HepG2 (cell line): ENCODE data around the gene ACTR6. TPM values are rescaled to one million over a fixed set of nuclear protein-coding genes. Genes with fewer than 3 reads are reported as not detected.
A peak's percentile ranks its signal among the peaks of the same experiment; 100 is the strongest.

Experiments used
- ATAD3A ChIP-seq: sonication (generic); formaldehyde crosslinking; IDR thresholded peaks from 2 replicates; pipeline ENCODE4 v1.4.0; 2020; ENCODE audit warnings: missing genetic modification reagents
- HNF4A ChIP-seq: sonication (generic); formaldehyde crosslinking; IDR thresholded peaks from 2 replicates; pipeline ENCODE4 v1.4.0; 2020; ENCODE audit warnings: missing genetic modification reagents
- KLF6 ChIP-seq: IDR thresholded peaks from 2 replicates; pipeline ENCODE4 v1.8.0; 2016; ENCODE audit warnings: missing biosample characterization, missing genetic modification reagents
- NFKBIZ ChIP-seq: IDR thresholded peaks from 2 replicates; pipeline ENCODE4 v1.6.1; 2018; ENCODE audit warnings: missing genetic modification reagents, missing compliant biosample characterization
- PITX1 ChIP-seq: sonication (generic); formaldehyde crosslinking; IDR thresholded peaks from 2 replicates; pipeline ENCODE4 v1.5.1; 2020; ENCODE audit warnings: mild to moderate bottlenecking, missing genetic modification reagents
- POLR2AphosphoS5 ChIP-seq: IDR thresholded peaks from 2 replicates; pipeline ENCODE4 v1.6.1; 2012; ENCODE audit warnings: low read depth, low read length
- RFXANK ChIP-seq: IDR thresholded peaks from 2 replicates; pipeline ENCODE4 v1.6.1; 2016
- SP1 ChIP-seq, 2 experiments: fragments of 450-650 bp in 1 of 2; sonication (generic) in 1 of 2; formaldehyde crosslinking in 1 of 2; IDR thresholded peaks; 2 replicates each; pipeline versions ENCODE4 v1.4.0 to v1.6.1; 2016 to 2020; ENCODE audit warnings: missing genetic modification reagents in 1 of 2
- ZFP41 ChIP-seq: sonication (generic); formaldehyde crosslinking; IDR thresholded peaks from 2 replicates; pipeline ENCODE4 v1.4.0; 2020; ENCODE audit warnings: mild to moderate bottlenecking, missing genetic modification reagents, borderline replicate concordance
- ZMYM3 ChIP-seq: sonication (generic); formaldehyde crosslinking; IDR thresholded peaks from 2 replicates; pipeline ENCODE4 v1.5.1; 2020; ENCODE audit warnings: mild to moderate bottlenecking, missing genetic modification reagents
- ZNF224 ChIP-seq: sonication (generic); formaldehyde crosslinking; IDR thresholded peaks from 2 replicates; pipeline ENCODE4 v1.5.0; 2020; ENCODE audit warnings: mild to moderate bottlenecking, missing genetic modification reagents
- ZNF441 ChIP-seq: sonication (generic); formaldehyde crosslinking; IDR thresholded peaks from 2 replicates; pipeline ENCODE4 v1.7.0; 2021; ENCODE audit warnings: missing genetic modification reagents, borderline replicate concordance
- ZNF768 ChIP-seq: sonication (generic); formaldehyde crosslinking; IDR thresholded peaks from 2 replicates; pipeline ENCODE4 v1.4.0; 2020; ENCODE audit warnings: missing genetic modification reagents
- polyA plus RNA-seq, 8 experiments: library from polyadenylated mRNA; depleted of rRNA in 3 of 8; stranded (reverse) in 7 of 8; unstranded in 1 of 8; fragments of >200 nt; fragmentation: Illumina TruSeq in 4 of 8; extraction: Trizol in 4 of 8; gene quantifications; 2 replicates each; pipeline versions ENCODE4 v1.2.1 to v1.2.3, GENCODE V29; 2011 to 2016; ENCODE audit warnings: low read depth in 4 of 8, missing spikeins in 1 of 8, mixed read lengths in 1 of 8; ENCODE audit not compliant: insufficient read depth in 1 of 8
- total RNA-seq, 5 experiments: library from RNA; depleted of rRNA; stranded (reverse); fragments of >200 nt; fragmentation: Illumina TruSeq; extraction: Trizol; gene quantifications; 2 replicates each; pipeline ENCODE4 v1.2.3, GENCODE V29; 2016; ENCODE audit warnings: low read depth in 1 of 5
- TF ChIP-seq, protein P1 (sequence below): sonication (generic); formaldehyde crosslinking; conservative IDR thresholded peaks from 2 replicates; pipeline ENCODE4 v1.8.0; 2022; ENCODE audit warnings: missing genetic modification reagents
- TF ChIP-seq, protein P2 (sequence below): fragments of 450-650 bp; IDR thresholded peaks from 2 replicates; pipeline ENCODE4 v1.6.1; 2017; ENCODE audit warnings: mild to moderate bottlenecking
- TF ChIP-seq, protein P3 (sequence below): IDR thresholded peaks from 2 replicates; pipeline ENCODE4 v1.6.1; 2018; ENCODE audit warnings: missing genetic modification reagents
- TF ChIP-seq, protein P4 (sequence below): sonication (generic); formaldehyde crosslinking; IDR thresholded peaks from 2 replicates; pipeline ENCODE4 v1.5.0; 2020; ENCODE audit warnings: missing genetic modification reagents, mild to moderate bottlenecking, borderline replicate concordance
- TF ChIP-seq, protein P5 (sequence below): sonication (generic); formaldehyde crosslinking; conservative IDR thresholded peaks from 2 replicates; pipeline ENCODE4 v1.4.0; 2020; ENCODE audit warnings: missing genetic modification reagents
- TF ChIP-seq, protein P6 (sequence below): sonication (generic); formaldehyde crosslinking; IDR thresholded peaks from 2 replicates; pipeline ENCODE4 v1.4.0; 2020; ENCODE audit warnings: missing genetic modification reagents

Gene ACTR6
- total and polyA plus RNA-seq, 2 of the 13 experiments (the other 11 are each of a cell fraction or from before 2014, with no cell fraction given), result 12.9 to 22.4 TPM

DNA sequence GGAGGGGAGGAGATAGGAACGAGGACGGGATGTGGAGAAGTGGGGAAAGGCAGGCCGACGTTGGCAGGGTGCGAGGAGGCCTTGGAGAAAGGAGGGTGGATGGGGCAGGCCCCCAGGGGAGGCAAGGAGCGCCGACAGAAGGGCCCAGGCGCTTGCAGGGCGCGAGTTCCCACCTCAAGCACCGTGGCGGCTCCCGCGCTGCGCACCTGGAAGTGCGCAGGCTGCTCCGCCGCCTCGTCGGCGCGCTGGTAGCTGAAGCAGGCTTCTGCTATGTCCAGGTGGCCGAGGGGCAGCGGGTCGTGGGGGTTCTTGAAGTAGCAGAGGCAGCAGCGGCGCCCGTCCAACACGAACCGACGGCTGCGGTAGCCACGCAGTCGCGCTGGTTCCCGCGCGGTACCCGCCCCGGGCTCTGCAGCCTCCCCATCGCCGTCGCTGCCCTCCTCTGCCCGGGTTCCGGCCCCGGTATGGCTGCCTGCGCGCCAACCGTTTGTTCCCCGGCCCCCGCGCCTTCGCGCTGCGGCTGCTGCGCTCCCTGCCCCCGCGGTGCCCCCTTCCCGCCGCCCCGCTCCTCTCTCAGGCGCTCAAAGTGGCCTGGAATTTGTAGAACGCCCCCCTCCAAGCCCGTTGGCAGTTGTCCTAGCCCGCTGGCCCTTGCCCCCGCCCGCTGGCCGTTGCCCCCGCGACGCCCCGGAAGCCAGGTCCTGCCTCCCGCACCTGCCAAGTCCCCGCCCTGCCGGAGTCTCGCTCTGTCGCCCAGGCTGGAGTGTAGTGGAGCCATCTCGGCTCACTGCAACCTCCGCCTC is 1.1 kb upstream of the ACTR6 start (continued):
- TF ChIP-seq, protein P1, sequence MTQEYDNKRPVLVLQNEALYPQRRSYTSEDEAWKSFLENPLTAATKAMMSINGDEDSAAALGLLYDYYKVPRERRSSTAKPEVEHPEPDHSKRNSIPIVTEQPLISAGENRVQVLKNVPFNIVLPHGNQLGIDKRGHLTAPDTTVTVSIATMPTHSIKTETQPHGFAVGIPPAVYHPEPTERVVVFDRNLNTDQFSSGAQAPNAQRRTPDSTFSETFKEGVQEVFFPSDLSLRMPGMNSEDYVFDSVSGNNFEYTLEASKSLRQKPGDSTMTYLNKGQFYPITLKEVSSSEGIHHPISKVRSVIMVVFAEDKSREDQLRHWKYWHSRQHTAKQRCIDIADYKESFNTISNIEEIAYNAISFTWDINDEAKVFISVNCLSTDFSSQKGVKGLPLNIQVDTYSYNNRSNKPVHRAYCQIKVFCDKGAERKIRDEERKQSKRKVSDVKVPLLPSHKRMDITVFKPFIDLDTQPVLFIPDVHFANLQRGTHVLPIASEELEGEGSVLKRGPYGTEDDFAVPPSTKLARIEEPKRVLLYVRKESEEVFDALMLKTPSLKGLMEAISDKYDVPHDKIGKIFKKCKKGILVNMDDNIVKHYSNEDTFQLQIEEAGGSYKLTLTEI, result no peak
- TF ChIP-seq ZNF441 (CRISPR knock-in tag) (peak; percentile 100), SP1 (IDR thresholded peaks at IDR 0.05) (no peak), SP1 (CRISPR knock-in tag; IDR thresholded peaks at IDR 0.05) (peak; percentile 58; the same call in 1 of the 2 replicates), KLF6 (CRISPR knock-in tag) (no peak; the same call in 1 of the 2 replicates), NFKBIZ (no peak), HNF4A (peak; percentile 19; the same call in 1 of the 2 replicates), ATAD3A (CRISPR knock-in tag) (no peak), ZFP41 (CRISPR knock-in tag) (no peak), ZMYM3 (CRISPR knock-in tag) (no peak), POLR2AphosphoS5 (no peak), ZNF224 (no peak), RFXANK (CRISPR knock-in tag) (no peak), ZNF768 (CRISPR knock-in tag) (peak; percentile 15; the same call in 1 of the 2 replicates), PITX1 (CRISPR knock-in tag) (no peak)
- TF ChIP-seq, protein P2, sequence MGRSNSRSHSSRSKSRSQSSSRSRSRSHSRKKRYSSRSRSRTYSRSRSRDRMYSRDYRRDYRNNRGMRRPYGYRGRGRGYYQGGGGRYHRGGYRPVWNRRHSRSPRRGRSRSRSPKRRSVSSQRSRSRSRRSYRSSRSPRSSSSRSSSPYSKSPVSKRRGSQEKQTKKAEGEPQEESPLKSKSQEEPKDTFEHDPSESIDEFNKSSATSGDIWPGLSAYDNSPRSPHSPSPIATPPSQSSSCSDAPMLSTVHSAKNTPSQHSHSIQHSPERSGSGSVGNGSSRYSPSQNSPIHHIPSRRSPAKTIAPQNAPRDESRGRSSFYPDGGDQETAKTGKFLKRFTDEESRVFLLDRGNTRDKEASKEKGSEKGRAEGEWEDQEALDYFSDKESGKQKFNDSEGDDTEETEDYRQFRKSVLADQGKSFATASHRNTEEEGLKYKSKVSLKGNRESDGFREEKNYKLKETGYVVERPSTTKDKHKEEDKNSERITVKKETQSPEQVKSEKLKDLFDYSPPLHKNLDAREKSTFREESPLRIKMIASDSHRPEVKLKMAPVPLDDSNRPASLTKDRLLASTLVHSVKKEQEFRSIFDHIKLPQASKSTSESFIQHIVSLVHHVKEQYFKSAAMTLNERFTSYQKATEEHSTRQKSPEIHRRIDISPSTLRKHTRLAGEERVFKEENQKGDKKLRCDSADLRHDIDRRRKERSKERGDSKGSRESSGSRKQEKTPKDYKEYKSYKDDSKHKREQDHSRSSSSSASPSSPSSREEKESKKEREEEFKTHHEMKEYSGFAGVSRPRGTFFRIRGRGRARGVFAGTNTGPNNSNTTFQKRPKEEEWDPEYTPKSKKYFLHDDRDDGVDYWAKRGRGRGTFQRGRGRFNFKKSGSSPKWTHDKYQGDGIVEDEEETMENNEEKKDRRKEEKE, result no peak
- TF ChIP-seq, protein P3, sequence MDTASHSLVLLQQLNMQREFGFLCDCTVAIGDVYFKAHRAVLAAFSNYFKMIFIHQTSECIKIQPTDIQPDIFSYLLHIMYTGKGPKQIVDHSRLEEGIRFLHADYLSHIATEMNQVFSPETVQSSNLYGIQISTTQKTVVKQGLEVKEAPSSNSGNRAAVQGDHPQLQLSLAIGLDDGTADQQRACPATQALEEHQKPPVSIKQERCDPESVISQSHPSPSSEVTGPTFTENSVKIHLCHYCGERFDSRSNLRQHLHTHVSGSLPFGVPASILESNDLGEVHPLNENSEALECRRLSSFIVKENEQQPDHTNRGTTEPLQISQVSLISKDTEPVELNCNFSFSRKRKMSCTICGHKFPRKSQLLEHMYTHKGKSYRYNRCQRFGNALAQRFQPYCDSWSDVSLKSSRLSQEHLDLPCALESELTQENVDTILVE, result no peak
- TF ChIP-seq, protein P4, sequence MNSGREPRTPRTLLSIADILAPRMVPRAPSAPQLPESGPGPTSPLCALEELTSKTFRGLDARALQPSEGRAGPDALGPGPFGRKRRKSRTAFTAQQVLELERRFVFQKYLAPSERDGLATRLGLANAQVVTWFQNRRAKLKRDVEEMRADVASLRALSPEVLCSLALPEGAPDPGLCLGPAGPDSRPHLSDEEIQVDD, result no peak
- TF ChIP-seq, protein P5, sequence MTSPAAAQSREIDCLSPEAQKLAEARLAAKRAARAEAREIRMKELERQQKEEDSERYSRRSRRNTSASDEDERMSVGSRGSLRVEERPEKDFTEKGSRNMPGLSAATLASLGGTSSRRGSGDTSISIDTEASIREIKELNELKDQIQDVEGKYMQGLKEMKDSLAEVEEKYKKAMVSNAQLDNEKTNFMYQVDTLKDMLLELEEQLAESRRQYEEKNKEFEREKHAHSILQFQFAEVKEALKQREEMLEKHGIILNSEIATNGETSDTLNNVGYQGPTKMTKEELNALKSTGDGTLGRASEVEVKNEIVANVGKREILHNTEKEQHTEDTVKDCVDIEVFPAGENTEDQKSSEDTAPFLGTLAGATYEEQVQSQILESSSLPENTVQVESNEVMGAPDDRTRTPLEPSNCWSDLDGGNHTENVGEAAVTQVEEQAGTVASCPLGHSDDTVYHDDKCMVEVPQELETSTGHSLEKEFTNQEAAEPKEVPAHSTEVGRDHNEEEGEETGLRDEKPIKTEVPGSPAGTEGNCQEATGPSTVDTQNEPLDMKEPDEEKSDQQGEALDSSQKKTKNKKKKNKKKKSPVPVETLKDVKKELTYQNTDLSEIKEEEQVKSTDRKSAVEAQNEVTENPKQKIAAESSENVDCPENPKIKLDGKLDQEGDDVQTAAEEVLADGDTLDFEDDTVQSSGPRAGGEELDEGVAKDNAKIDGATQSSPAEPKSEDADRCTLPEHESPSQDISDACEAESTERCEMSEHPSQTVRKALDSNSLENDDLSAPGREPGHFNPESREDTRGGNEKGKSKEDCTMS (CRISPR knock-in tag), result no peak
- TF ChIP-seq, protein P6, sequence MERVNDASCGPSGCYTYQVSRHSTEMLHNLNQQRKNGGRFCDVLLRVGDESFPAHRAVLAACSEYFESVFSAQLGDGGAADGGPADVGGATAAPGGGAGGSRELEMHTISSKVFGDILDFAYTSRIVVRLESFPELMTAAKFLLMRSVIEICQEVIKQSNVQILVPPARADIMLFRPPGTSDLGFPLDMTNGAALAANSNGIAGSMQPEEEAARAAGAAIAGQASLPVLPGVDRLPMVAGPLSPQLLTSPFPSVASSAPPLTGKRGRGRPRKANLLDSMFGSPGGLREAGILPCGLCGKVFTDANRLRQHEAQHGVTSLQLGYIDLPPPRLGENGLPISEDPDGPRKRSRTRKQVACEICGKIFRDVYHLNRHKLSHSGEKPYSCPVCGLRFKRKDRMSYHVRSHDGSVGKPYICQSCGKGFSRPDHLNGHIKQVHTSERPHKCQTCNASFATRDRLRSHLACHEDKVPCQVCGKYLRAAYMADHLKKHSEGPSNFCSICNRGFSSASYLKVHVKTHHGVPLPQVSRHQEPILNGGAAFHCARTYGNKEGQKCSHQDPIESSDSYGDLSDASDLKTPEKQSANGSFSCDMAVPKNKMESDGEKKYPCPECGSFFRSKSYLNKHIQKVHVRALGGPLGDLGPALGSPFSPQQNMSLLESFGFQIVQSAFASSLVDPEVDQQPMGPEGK (CRISPR knock-in tag), result peak; percentile 94
